HG03520 (cell line): ENCODE data around the gene PCBP2.
"Not testable (repeated sequence)": the region's sequence is repeated elsewhere in the genome, so short reads cannot be mapped to it uniquely, and the experiment has no call there.

Experiments
- ATAC-seq: cut with Tn5 transposase; IDR thresholded peaks from one replicate; pipeline ENCODE4 v1.9.1; 2021; ENCODE audit warnings: mild to moderate bottlenecking, moderate library complexity; ENCODE audit not compliant: unreplicated experiment

Gene PCBP2

DNA sequence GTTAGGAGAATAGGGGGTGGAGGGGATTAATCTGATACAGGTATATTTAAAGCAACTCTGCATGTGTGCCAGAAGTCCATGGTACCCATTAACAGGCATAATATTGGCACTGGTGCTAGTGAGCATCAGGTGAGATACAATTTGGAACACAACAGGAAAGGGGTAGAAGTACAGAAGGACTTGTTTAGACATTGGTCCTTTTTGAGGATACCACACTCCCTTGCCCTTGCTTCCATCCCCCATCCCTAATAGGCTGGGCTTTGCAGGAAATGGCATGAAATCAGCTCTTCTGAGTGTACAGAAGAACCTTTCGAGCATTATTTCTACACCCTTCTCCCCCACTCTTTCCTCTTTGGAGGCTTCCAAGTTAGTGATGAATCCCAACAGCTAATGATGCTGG, 16.4 kb downstream of the PCBP2 start:
- no peak for ATAC-seq

DNA sequence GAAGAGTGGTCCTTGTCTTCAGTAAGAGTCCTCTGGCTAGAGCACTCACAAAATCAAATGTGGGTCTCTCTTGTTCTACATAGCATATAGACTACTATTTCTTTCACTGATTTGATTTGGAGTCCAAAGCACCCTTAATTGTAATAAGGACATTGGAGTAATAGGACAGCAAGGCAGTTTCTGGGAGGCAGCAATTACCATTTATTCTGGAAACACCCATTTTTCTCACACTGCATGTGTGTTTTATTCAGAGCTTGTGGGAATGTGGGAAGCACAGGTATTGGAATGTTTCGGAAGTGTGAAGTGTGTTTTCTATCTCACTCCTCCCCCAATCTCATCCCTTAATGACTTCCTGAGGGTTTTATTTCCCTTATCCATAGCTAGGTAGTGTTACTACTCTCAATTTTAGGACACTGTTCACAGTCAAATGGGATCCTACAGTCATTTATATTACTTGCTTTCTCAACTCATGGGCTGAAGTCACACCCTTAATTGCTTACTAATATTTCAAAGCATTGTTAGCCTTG, 20.2 kb downstream of the PCBP2 start:
- no peak for ATAC-seq

DNA sequence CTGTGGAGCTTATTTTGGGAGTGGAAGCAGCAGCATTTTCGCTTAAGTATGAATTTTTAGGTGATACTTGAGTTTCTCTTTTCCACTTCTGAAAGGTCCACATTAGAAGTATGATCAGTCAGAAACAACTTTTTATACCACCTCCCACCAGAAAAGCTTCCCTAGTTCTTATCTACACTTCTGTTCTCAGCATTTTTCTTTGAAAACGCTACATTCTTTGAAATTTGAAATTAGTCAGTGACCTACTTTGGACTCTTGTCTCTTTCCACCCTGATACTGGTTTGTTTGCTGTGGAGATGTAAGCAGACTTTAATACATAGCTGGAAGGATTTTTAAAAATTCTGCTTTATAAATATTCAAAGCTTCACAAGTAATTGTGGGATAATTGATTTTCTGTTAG, 22.2 kb downstream of the PCBP2 start:
- ATAC-seq, result no peak

DNA sequence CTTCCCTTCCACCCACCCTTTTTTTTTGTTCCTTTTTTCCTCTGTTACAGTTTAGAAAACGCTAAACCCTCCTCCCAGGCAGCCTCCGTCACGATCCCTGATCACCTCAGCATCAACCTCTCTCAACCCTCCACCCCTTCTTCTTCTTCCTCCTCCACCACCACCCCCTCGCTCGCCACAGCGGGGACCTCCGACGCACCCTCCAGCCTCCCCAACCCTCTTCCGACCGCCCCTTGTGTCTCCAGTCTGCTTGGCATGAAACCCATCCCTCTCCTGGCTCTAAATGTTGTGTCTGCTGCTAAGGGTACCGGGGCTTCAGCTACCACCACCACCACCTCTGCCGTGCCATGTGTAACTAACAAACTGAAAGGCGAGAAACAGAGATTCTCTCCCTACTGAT, 22.9 kb downstream of the PCBP2 start:
- ATAC-seq, result no peak

DNA sequence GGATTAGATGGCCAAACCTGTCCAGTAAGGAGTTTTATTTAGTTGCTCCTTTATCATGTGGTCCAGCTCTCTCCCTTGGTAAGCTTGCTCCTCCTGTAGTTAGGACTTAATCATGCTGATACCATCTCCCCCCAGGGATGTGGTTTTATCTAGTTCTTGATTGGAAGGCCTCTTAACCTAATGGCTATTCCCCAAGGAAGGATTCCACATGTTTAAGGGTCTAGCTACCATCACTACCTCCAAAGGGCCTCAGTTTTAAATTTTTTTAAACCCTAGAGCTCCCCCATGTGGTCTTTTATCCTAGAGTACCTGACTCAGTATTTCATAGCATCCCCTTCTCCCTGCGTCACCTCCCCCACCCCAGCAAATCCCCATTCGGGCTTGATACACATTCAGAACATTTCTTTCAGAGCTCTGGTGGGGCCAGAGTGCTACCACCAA, 24.9 kb downstream of the PCBP2 start:
- no peak for ATAC-seq

DNA sequence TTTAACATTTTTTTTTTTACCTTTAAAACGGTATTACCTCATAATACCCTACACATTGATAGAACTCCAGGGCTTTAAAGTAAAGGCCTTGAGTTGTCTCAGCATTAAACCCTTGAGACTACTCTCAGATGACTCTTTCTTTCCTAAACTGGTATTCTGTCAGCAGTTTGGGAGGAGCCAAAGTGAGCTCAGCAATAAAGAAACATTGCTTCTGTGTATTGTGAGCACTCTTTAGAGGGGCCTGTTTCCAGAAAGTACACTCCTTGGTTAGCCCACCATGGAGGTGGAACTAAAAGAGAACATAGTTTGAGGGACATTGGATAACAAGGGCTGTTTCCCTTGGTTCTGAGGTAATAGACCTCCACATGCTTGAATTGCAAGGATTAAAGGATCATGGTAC, 27.0 kb downstream of the PCBP2 start:
- no peak for ATAC-seq

DNA sequence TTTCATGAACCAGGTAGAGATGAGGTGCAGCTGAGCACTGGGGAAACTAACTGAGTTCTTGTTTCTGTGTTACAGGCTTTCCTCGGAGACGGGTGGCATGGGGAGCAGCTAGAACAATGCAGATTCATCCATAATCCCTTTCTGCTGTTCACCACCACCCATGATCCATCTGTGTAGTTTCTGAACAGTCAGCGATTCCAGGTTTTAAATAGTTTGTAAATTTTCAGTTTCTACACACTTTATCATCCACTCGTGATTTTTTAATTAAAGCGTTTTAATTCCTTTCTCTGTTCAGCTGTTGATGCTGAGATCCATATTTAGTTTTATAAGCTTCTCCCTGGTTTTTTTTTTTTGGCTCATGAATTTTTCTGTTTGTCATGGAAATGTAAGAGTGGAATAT, 27.4 kb downstream of the PCBP2 start:
- ATAC-seq, result no peak

DNA sequence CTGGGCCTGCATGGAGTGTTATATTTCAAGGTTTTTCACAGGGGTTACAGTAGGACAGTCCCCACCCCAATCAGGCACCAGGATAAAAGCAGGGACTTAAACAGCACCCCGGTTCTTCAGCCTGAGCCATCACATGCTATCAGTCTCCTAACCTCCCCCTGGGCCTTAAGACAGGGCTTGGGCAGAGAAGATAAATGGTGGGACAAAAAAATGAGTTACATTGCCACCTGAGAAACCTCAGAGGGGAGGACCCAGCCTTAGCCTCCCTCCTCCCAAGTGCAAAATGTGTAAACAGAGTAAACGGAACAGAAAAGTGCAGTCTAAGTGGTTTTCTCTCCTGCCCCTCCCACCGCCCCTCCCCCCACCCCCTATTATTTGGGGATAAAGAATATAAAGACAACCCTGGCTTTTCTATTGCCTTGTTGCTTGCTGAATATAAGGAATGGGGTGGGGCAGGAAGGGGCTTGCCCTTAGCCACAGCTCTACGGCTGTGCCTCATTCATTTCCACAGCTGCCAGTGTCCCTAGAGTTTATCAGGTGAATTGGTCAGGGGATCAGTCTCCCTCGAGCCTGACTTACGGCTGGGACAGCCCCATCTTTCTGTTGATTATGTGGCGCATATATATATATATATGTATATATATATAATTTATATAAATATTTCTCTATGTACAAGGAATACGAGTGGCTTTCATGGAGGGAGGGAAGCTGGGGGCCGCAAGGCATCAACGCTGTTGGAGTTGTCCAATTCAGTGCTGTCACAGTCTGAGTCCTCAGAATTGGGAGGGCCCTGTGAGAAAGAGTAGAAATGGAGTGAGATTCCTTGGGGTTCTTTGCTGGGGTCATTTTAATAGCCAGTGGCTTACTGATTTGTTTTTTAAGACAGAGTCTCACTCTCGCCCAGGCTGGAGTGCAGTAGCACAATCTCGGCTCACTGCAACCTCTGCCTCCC, 28.9 kb downstream of the PCBP2 start:
- ATAC-seq, result no peak

DNA sequence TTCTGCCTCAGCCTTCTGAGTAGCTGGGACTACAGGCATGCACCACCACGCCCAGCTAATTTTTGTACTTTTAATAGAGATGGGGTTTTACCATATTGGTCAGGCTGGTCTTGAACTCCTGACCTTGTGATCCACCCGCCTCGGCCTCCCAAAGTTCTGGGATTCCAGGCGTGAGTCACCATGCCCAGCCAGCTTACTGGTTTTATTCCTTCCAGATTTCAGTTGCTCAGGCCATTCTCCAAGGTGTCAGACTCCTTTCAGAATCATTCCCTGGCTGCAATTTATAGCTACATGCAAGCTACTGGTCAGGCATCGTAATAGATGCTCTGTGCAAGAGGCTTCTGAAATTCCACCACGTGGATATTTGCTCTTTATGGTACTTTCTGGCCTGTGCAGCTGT, 29.6 kb downstream of the PCBP2 start:
- not testable (repeated sequence) for ATAC-seq

DNA sequence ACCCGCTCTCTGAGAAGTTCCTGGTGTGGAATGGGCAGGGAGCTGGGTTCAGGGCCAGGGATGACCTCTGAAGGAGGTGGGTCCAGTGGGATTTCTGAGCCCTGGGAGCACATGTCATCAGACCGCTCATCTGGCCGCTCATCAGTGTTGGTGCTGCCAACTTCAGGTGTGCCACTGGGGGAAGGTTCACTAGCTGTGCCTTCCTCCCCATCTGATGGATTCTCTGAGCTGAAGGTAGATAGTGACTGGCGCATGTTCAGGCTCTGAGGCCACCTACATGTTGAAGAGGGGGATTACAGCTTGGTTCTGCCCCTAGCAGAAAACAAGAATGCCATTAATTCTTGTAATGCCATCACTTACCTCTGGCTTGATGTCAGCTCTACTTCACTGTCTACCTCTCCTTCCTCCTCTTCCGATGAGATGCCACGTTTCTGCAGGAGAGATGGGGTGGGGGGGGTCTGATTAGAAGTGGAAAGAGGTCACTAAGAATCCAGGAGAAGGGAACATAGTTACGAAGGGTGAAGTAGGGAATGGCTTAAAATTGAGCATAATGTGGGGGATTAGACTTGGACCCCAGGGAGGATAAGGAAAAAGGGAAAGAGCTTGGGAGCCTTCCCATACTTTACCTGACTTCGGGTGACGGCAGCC, 30.2 kb downstream of the PCBP2 start:
- no peak for ATAC-seq

DNA sequence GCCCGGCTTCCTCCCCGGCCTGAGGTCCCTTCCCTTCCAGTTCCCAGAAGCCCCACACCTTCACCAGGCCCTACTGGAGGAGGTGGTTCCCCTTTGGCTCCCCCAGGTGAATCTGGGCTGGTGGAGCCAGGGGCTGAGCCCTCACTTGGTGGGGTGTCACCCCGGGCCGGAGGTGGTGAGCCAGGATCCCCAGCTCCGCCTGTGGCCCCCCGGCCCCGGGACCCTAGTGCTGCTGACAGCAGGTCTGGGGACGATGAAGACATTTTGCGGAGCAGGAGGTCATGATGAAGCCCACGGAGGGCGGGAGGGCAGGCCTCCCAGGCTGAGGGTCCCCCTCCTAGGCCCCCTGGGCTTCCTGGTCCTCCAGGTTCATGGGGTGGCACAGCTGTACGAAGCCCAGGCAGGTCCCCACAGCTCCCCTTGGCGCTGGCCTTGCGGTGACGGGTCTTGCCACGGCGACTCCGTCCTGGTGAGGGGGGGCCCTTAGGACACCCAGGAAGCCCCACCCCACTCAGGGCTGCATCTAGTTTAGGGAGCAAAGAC, 30.8 kb downstream of the PCBP2 start:
- ATAC-seq, result no peak

DNA sequence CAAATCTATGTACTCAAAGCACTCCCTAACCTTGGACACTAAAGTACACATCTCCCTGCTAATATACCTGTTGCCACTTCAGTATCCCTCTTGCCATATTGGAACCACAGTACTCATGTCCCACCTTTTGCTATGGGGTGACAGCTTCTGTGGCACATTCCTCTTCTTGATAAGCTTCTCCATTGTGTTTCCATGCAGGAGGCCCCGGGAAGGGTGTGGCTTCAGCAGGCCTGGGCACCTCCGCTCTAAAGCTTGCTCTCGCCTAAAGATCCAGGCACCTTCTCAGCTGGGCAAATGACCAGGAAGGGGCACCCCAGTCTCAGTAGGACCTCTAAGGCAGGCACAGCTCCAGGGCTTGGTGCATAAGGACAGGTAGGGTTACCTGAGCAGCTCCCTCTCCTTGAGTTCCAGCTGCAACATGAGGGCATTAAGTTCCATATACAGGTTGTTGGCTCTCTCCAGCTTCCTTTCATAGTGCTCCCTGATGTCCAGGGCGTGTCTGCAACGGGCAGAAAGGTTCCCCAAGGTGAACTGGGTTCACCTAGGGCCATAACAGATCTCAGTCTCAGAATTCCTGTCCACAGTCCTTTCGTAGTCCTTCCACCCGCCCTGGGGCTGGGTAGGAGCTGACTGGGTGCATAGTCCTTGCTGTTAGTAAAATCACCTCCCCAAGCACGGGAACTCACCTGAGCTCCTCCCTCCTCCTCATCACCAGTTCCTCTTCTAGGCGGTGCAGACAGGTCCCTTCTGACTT, 31.5 kb downstream of the PCBP2 start:
- ATAC-seq, result no peak

DNA sequence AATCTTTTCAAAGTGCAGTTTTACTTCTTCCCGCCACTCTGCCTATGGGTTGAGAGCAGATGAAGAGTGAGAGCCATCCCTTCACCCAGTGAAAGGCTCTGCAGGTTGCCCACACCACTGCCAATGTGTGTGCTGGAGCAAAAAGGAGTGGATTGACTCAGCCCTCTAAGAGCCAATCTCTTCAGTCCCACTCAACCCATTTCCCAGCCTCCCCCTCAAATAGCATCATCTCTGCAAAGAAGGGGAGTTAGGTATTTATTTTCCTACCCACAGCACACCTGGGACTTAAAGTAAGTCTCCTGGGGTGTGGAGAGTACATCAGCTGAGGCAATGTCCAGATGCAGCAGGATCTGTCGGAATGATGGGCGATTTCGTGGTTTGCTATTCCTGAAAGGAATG, 32.1 kb downstream of the PCBP2 start:
- no peak for ATAC-seq

DNA sequence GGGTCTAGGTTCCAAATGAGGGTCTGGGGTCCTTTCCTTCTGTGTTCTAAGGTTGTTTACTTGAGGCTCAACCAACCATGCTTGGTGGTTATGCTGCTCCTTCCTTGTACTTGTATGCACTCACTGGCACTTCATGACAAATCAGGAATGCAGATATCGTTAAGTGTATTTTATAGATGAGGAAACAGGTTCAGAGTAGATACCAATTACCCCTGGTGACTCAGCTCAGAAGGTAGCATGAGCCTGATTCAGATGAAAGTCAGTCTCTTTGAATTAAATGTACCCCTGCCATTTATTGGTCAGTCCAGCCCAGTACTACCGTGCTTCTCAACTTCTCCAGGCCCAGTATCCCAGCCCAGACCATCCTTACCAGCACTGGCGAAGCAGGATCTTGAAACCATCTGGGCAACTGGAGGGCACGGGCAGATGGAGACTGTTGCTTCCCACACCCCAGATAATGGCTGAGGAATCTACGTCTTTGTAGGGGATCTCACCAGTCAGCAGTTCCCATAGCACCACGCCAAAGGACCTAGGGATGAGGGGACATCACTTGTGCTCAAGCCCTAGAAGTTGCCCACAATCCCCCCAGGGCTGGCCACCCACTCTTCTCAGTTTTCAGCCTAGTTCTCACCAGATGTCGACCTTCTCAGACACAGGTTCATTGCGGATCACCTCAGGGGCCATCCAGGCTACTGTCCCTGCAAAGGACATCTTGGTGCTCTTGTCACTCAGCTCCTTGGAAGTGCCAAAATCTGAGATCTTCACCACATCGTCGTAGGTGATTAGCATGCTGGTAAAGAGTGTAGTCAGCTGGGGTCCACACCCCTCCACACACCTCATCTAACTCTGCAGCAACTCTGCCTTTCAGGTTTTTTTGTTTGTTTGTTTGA, 33.0 kb downstream of the PCBP2 start:
- ATAC-seq, result no peak

DNA sequence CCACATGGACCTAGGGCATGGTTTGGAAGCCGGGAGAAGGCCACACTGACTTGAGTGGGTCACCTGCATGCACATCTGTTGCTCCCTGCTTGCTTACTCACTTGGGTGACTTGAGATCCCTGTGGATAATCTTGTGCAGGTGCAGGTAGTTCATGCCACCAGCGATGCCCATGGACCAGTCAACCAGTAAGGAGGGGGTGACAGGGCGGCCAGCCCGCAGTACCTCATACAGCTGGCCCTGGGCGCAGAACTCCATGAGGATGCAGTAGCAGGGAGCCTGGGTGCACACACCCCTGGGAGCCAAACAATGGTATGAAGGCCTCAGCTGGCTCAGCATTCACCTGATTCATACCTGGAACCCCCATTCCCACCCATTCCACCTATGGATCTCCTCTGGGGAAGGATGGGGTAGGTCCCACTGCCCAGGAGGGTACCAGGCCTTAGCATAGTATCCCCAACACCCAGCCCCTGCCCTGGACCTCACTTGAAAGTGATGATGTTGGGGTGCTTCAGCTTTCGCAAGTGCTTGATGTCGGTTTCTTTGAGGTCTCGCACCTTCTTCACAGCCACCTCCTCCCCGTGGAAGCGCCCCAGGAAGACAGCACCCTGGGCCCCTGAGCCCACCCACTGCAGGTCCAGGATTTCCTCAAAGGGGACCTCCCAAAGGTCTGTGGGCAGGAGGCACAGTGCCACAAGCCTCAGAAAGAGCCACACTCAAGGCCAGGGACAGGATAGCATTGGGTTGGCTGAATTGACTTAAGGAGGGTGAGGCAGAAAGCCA, 34.2 kb downstream of the PCBP2 start:
- ATAC-seq, result no peak

DNA sequence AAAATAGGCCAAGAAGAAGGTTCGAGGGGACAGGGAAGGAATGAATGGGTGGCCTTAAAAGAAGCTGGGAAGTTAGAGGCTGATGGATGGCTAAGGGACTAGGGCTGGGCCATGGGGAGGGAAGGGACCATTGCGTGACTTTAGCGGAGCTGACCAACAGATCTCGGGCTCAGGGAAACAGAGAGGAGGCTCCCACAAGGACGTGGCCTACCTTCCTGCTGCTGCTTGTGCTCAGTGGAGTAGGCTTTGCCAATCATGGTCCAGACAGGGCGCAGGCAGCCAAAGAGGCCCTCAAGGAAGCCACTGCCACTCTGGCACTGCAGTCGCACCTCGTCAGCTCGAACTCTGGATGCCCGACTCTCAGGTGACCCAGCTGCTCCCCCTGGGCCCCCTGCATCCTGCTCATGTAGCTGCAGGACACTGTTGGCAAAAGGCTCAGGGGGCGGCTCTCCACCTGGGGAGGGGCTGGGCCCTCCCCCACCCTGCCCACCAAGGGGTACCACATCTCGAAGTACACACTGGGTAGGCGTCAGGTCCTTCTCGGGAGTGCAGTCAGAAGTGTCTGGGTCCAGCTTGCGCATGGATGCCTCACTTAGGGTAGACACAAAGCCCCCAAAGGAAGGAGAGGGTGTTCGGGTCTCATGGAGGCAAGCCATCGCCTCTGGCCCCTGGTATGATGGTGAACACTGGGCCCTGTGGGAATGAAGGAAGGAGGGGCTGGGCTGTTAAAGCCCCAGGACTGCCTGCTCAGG, 35.0 kb downstream of the PCBP2 start:
- ATAC-seq, result no peak

DNA sequence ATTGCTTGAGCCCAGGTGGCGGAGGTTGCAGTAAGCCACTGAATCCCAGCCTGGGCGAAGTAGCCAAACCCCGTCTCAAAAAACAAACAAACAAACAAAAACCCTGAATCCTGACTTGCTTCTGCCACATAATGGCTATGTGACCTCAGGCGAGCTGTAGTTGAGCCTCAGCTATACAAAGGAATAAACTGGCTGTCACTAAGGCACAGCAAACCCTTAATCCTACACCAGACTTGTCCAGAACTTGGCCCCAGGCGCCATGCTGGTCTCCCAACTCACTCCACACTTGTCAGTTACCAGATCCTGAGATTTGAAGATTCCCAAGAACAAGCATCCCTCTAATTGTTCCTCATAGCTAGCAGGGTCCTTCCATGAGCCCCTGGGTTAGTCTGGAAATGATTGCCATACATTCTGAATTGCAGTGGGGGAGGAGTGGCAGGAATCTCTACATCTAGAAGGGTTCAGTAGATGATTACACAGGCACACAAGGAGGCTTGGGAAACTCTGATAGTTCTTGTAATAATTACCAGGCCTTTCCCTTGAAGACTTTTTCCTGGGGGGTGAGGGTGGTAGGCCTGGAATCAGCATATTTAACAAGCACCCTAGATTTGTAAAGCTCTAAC, 37.5 kb downstream of the PCBP2 start:
- no peak for ATAC-seq

DNA sequence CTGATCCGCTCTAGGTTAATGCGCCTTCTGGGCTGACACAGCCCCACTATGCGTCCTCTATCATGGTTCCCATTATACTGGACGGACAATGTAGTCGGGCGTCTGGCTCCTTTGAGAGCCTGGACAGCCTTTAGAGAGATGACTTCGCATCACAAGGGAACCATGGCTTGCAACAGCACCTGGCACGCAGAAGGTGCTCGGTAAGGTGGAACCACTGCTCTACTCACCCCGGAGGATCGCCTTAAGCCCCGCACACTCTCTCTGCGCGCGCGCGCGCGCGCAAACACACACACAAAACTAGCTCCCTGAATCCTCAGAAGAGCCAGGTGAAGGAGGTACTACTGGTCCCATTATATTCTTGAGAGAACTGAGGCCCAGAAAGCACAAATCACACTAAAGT, 40.3 kb downstream of the PCBP2 start:
- no peak for ATAC-seq
